ENCODE data around the gene NFKBIB.

The NFKBIB gene

GRCh38 chr19:38942471-38943181 is 42.9 kb downstream of the NFKBIB start:
- TF ChIP-seq CTCF (IDR thresholded peaks at IDR 0.05; ENCODE audit: low read depth, low read length, poor library complexity, severe bottlenecking), result no peak
- TF ChIP-seq EZH2phosphoT487 (IDR thresholded peaks at IDR 0.05; ENCODE audit: borderline replicate concordance, low read length), result no peak
- no peaks in the 10 kb centered on the region for H3K36me3 ChIP-seq (ENCODE audit: control insufficient read depth, low read length)
- H3K9me3 ChIP-seq (ENCODE audit: control insufficient read depth, insufficient read depth, low read length), result no peaks in the 10 kb centered on the region
- no peaks in the 10 kb centered on the region for H3K9me2 ChIP-seq (replicated peaks; ENCODE audit: control insufficient read depth, low read length)
- H3K4me3 ChIP-seq (ENCODE audit: low read length), result no peak overlapping the region
- H3K79me2 ChIP-seq (ENCODE audit: control insufficient read depth, low read length), result no peaks in the 10 kb centered on the region
- no peak overlapping the region for H3K27ac ChIP-seq (ENCODE audit: low read depth, low read length)
- no peak overlapping the region for H3K4me2 ChIP-seq (ENCODE audit: low read length)
- H3K4me1 ChIP-seq (ENCODE audit: control insufficient read depth, low read length), result no peaks in the 10 kb centered on the region
- no peaks in the 10 kb centered on the region for H4K20me1 ChIP-seq (ENCODE audit: control insufficient read depth, insufficient read depth, low read depth, low read length)
- no peaks in the 10 kb centered on the region; the same call in 1 of the 2 replicates for H3K27me3 ChIP-seq (ENCODE audit: control insufficient read depth, low read length)
- no peaks in the 10 kb centered on the region; the same call in 1 of the 2 replicates for H3F3A ChIP-seq (ENCODE audit: control insufficient read depth, insufficient read depth)

- TF ChIP-seq EZH2phosphoT487 (IDR thresholded peaks at IDR 0.05; ENCODE audit: borderline replicate concordance, low read length), result no peak
- no peak for TF ChIP-seq CTCF (IDR thresholded peaks at IDR 0.05; ENCODE audit: low read depth, low read length, poor library complexity, severe bottlenecking)
- H3K4me1 ChIP-seq (ENCODE audit: control insufficient read depth, low read length), result no peaks in the 10 kb centered on the region
- H3K4me3 ChIP-seq (ENCODE audit: low read length), result no peak overlapping the region
- no peaks in the 10 kb centered on the region; the same call in 1 of the 2 replicates for H3K27me3 ChIP-seq (ENCODE audit: control insufficient read depth, low read length)
- H3K9me3 ChIP-seq (ENCODE audit: control insufficient read depth, insufficient read depth, low read length), result no peaks in the 10 kb centered on the region
- H3K4me2 ChIP-seq (ENCODE audit: low read length), result no peak overlapping the region
- no peaks in the 10 kb centered on the region for H4K20me1 ChIP-seq (ENCODE audit: control insufficient read depth, insufficient read depth, low read depth, low read length)
- no peaks in the 10 kb centered on the region for H3K9me2 ChIP-seq (replicated peaks; ENCODE audit: control insufficient read depth, low read length)
- no peaks in the 10 kb centered on the region for H3K79me2 ChIP-seq (ENCODE audit: control insufficient read depth, low read length)
- H3F3A ChIP-seq (ENCODE audit: control insufficient read depth, insufficient read depth), result no peaks in the 10 kb centered on the region; the same call in 1 of the 2 replicates
- no peak overlapping the region for H3K27ac ChIP-seq (ENCODE audit: low read depth, low read length)
- H3K36me3 ChIP-seq (ENCODE audit: control insufficient read depth, low read length), result no peaks in the 10 kb centered on the region
These were observed 45.3 kb downstream of the NFKBIB start for GRCh38 chr19:38944981-38945506.

- no peaks in the 10 kb centered on the region for H3K9me2 ChIP-seq (replicated peaks; ENCODE audit: control insufficient read depth, low read length)
- H3K9me3 ChIP-seq (ENCODE audit: control insufficient read depth, insufficient read depth, low read length), result no peaks in the 10 kb centered on the region
- H3K4me2 ChIP-seq (ENCODE audit: low read length), result no peak overlapping the region
- no peaks in the 10 kb centered on the region; the same call in 1 of the 2 replicates for H3K27me3 ChIP-seq (ENCODE audit: control insufficient read depth, low read length)
- no peak overlapping the region for H3K27ac ChIP-seq (ENCODE audit: low read depth, low read length)
- TF ChIP-seq EZH2phosphoT487 (IDR thresholded peaks at IDR 0.05; ENCODE audit: borderline replicate concordance, low read length) (no peak), CTCF (IDR thresholded peaks at IDR 0.05; ENCODE audit: low read depth, low read length, poor library complexity, severe bottlenecking) (no peak)
- H3K4me1 ChIP-seq (ENCODE audit: control insufficient read depth, low read length), result no peaks in the 10 kb centered on the region
- no peaks in the 10 kb centered on the region; the same call in 1 of the 2 replicates for H3F3A ChIP-seq (ENCODE audit: control insufficient read depth, insufficient read depth)
- no peaks in the 10 kb centered on the region for H4K20me1 ChIP-seq (ENCODE audit: control insufficient read depth, insufficient read depth, low read depth, low read length)
- H3K79me2 ChIP-seq (ENCODE audit: control insufficient read depth, low read length), result no peaks in the 10 kb centered on the region
- no peaks in the 10 kb centered on the region for H3K36me3 ChIP-seq (ENCODE audit: control insufficient read depth, low read length)
- H3K4me3 ChIP-seq (ENCODE audit: low read length), result no peak overlapping the region
These were observed 45.9 kb downstream of the NFKBIB start for GRCh38 chr19:38945562-38946228.

Data from DOHH2 (cell line).